ENCODE results near the gene AACS.
"Not testable (repeated sequence)": the region's sequence is repeated elsewhere in the genome, so short reads cannot be mapped to it uniquely, and the experiment has no call there.

Gene AACS

GRCh38 chr12:125128439-125129178 lies 63.4 kb downstream of the AACS start:
- no peak for DNase-seq

- no peak for DNase-seq
Observed at GRCh38 chr12:125129179-125129571, 63.9 kb downstream of the AACS start.

GRCh38 chr12:125129591-125130255 lies 64.5 kb downstream of the AACS start:
- no peak for DNase-seq

- DNase-seq, result no peak
Observed at GRCh38 chr12:125131958-125132357, 66.7 kb downstream of the AACS start.

GRCh38 chr12:125132698-125133400 lies 67.6 kb downstream of the AACS start:
- DNase-seq, result no peak

- DNase-seq, result no peak
Observed at GRCh38 chr12:125133616-125134015, 68.4 kb downstream of the AACS start.

GRCh38 chr12:125134576-125134975 lies 69.3 kb downstream of the AACS start:
- DNase-seq, result no peak

GRCh38 chr12:125135906-125136305 lies 70.7 kb downstream of the AACS start:
- DNase-seq, result no peak

GRCh38 chr12:125136702-125137101 lies 71.5 kb downstream of the AACS start:
- no peak for DNase-seq

GRCh38 chr12:125137766-125138344 lies 72.6 kb downstream of the AACS start:
- DNase-seq, result no peak

- no peak for DNase-seq
Observed at GRCh38 chr12:125140279-125141209, 75.3 kb downstream of the AACS start.

- DNase-seq, result not testable (repeated sequence)
Observed at GRCh38 chr12:125141210-125141573, 76.0 kb downstream of the AACS start.

GRCh38 chr12:125142601-125143000 lies 77.4 kb downstream of the AACS start:
- no peak for DNase-seq

- DNase-seq, result no peak
Observed at GRCh38 chr12:125143491-125143890, 78.3 kb downstream of the AACS start.

GRCh38 chr12:125145196-125145595 lies 80.0 kb downstream of the AACS start:
- no peak for DNase-seq

- no peak for DNase-seq
Observed at GRCh38 chr12:125148316-125148715, 83.1 kb downstream of the AACS start.

- DNase-seq, result no peak
Observed at GRCh38 chr12:125149160-125150108, 84.2 kb downstream of the AACS start.

GRCh38 chr12:125151284-125151683 lies 86.0 kb downstream of the AACS start:
- DNase-seq, result no peak

- DNase-seq, result no peak
Observed at GRCh38 chr12:125152463-125152862, 87.2 kb downstream of the AACS start.

GRCh38 chr12:125155366-125155765 lies 90.1 kb downstream of the AACS start:
- DNase-seq, result no peak

- no peak for DNase-seq
Observed at GRCh38 chr12:125157177-125157576, 91.9 kb downstream of the AACS start.
